Measurements from ENCODE around the gene RGS17. TPM values are rescaled to one million over a fixed set of nuclear protein-coding genes. Genes with fewer than 3 reads are reported as not detected.

RGS17 gene
- total RNA-seq, 1 donor from 2014 or later, result 8.1 TPM

GRCh38 chr6:153048631-153049030 lies 82.5 kb downstream of the RGS17 start:
- Histone ChIP-seq H3F3A (ENCODE audit: low read depth) (no peaks in the 10 kb centered on the region), H3K36me3 (no peaks in the 10 kb centered on the region), H4K20me1 (ENCODE audit: low read depth) (no peaks in the 10 kb centered on the region), H3K27ac (no peak overlapping the region), H3K4me3 (no peak overlapping the region), H3K9ac (no peak overlapping the region), H3K79me2 (ENCODE audit: low read depth) (no peaks in the 10 kb centered on the region), H3K4me1 (peaks cover 9% of the 10 kb centered on the region), H2AFZ (replicated peaks) (no peak overlapping the region), H3K9me3 (ENCODE audit: low read depth) (no peaks in the 10 kb centered on the region), H3K4me2 (no peak overlapping the region), H3K27me3 (no peaks in the 10 kb centered on the region)
- Mint-ChIP-seq H3K9me3 (peaks cover 7% of the 10 kb centered on the region), H3K4me3 (no peak overlapping the region), H3K4me1 (no peaks in the 10 kb centered on the region), H3K27me3 (ENCODE audit: insufficient read depth, low read depth) (no peaks in the 10 kb centered on the region), H3K27ac (no peak overlapping the region), H3K36me3 (no peaks in the 10 kb centered on the region)
- TF ChIP-seq EZH2 (IDR thresholded peaks at IDR 0.05) (no peak), EZH2phosphoT487 (IDR thresholded peaks at IDR 0.05) (no peak)
- TF ChIP-seq, protein P1, sequence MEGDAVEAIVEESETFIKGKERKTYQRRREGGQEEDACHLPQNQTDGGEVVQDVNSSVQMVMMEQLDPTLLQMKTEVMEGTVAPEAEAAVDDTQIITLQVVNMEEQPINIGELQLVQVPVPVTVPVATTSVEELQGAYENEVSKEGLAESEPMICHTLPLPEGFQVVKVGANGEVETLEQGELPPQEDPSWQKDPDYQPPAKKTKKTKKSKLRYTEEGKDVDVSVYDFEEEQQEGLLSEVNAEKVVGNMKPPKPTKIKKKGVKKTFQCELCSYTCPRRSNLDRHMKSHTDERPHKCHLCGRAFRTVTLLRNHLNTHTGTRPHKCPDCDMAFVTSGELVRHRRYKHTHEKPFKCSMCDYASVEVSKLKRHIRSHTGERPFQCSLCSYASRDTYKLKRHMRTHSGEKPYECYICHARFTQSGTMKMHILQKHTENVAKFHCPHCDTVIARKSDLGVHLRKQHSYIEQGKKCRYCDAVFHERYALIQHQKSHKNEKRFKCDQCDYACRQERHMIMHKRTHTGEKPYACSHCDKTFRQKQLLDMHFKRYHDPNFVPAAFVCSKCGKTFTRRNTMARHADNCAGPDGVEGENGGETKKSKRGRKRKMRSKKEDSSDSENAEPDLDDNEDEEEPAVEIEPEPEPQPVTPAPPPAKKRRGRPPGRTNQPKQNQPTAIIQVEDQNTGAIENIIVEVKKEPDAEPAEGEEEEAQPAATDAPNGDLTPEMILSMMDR (IDR thresholded peaks at IDR 0.05), result no peak
- DNase-seq (ENCODE audit: low spot score), result no peak

DNA sequence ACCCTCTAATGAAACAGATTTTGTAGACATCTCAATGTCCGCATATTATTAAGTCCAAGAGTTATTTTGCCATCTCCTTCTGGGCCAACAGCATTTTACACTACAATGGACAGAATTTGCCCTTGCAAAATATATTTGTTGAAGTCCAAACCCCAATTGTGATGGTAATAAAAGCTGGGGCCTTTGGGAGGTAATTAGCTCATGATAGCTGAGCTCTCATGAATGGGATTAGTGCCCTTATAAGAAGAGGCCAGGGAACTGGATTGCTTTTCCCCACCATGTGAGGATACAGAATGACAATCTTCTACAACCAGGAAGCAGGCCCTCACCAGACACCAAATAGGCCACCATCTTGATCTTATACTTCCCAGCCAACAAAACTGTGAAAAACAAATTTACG lies 83.7 kb downstream of the RGS17 start:
- Mint-ChIP-seq H3K9me3 (peaks cover 7% of the 10 kb centered on the region), H3K36me3 (peaks cover under 1% of the 10 kb centered on the region), H3K27ac (no peak overlapping the region), H3K4me1 (no peaks in the 10 kb centered on the region), H3K4me3 (no peak overlapping the region), H3K27me3 (ENCODE audit: insufficient read depth, low read depth) (no peaks in the 10 kb centered on the region)
- DNase-seq (ENCODE audit: low spot score), result peak; percentile 17
- no peaks in the 10 kb centered on the region for H3K36me3 ChIP-seq
- H3K4me2 ChIP-seq, result no peak overlapping the region
- no peak overlapping the region for H3K9ac ChIP-seq
- H3F3A ChIP-seq (ENCODE audit: low read depth), result no peaks in the 10 kb centered on the region
- H4K20me1 ChIP-seq (ENCODE audit: low read depth), result no peaks in the 10 kb centered on the region
- H3K9me3 ChIP-seq (ENCODE audit: low read depth), result no peaks in the 10 kb centered on the region
- H2AFZ ChIP-seq (replicated peaks), result no peak overlapping the region
- no peak for TF ChIP-seq EZH2phosphoT487 (IDR thresholded peaks at IDR 0.05)
- no peak for TF ChIP-seq EZH2 (IDR thresholded peaks at IDR 0.05)
- TF ChIP-seq, protein P1 (IDR thresholded peaks at IDR 0.05), result no peak
- H3K4me1 ChIP-seq, result peaks cover 9% of the 10 kb centered on the region
- H3K27me3 ChIP-seq, result no peaks in the 10 kb centered on the region
- no peak overlapping the region for H3K27ac ChIP-seq
- H3K4me3 ChIP-seq, result no peak overlapping the region
- H3K79me2 ChIP-seq (ENCODE audit: low read depth), result no peaks in the 10 kb centered on the region

DNA sequence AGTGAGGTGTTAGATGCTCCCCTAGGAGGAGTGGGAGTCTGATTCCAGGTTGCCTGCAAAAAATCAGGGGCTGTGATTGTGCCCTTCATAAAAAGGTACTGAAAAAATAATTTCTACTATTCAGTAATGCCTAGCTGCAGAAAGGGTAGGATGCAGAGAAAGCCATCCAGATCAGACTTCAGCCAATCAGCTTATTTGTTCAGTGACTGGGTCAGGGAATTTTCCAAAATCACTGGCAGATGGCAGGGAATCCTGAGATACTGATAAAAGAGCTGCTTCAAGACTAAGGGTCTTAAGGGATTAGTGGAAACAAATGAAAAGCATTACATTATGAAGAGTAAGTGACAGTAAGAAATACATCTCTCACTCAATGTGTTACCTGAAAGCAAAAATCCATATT lies 85.8 kb downstream of the RGS17 start:
- Histone ChIP-seq H3F3A (ENCODE audit: low read depth) (no peaks in the 10 kb centered on the region), H4K20me1 (ENCODE audit: low read depth) (no peaks in the 10 kb centered on the region), H3K4me2 (no peak overlapping the region), H3K27me3 (no peaks in the 10 kb centered on the region), H3K36me3 (no peaks in the 10 kb centered on the region), H3K27ac (no peak overlapping the region), H2AFZ (replicated peaks) (no peak overlapping the region), H3K4me3 (no peak overlapping the region), H3K4me1 (peaks cover 9% of the 10 kb centered on the region), H3K9me3 (ENCODE audit: low read depth) (no peaks in the 10 kb centered on the region), H3K9ac (no peak overlapping the region), H3K79me2 (ENCODE audit: low read depth) (no peaks in the 10 kb centered on the region)
- Mint-ChIP-seq H3K9me3 (no peaks in the 10 kb centered on the region), H3K27ac (no peak overlapping the region), H3K36me3 (peaks cover 4% of the 10 kb centered on the region), H3K4me1 (no peaks in the 10 kb centered on the region), H3K27me3 (ENCODE audit: insufficient read depth, low read depth) (no peaks in the 10 kb centered on the region), H3K4me3 (no peak overlapping the region)
- DNase-seq (ENCODE audit: low spot score), result no peak
- TF ChIP-seq EZH2phosphoT487 (IDR thresholded peaks at IDR 0.05) (no peak), EZH2 (IDR thresholded peaks at IDR 0.05) (no peak)
- TF ChIP-seq, protein P1 (IDR thresholded peaks at IDR 0.05), result no peak
